CD14-positive monocyte (primary cell): ENCODE results near the gene PKIB. TPM values are rescaled to one million over a fixed set of nuclear protein-coding genes. Genes with fewer than 3 reads are reported as not detected.

Source experiments
- DNase-seq, 3 donors: peaks; one replicate each; pipeline ENCODE4 v3.0.0-alpha.2; 2011 to 2022
- H2AFZ ChIP-seq: 2 replicates; pipeline ENCODE4 v1.6.0; 2012; ENCODE audit warnings: mild to moderate bottlenecking, low read depth, low read length, inconsistent platforms; ENCODE audit not compliant: insufficient read depth, poor library complexity, severe bottlenecking
- H3K27ac ChIP-seq, 2 donors: 1 replicate in 1 of 2; 2 replicates in 1 of 2; pipeline ENCODE4 v1.5.1; 2012 to 2013; ENCODE audit warnings: low read length in 2 of 2, control low read depth in 1 of 2, inconsistent platforms in 1 of 2, low read depth in 1 of 2, mild to moderate bottlenecking in 1 of 2
- H3K27me3 ChIP-seq, 2 donors: one replicate each; pipeline versions ENCODE4 v1.6.0 to v1.6.1; 2011 to 2013; ENCODE audit warnings: low read length in 2 of 2; ENCODE audit not compliant: control insufficient read depth in 2 of 2, insufficient read depth in 2 of 2
- H3K36me3 ChIP-seq, 2 donors: replicated peaks in 1 of 2; 1 replicate in 1 of 2; 2 replicates in 1 of 2; pipeline versions ENCODE4 v1.5.1 to v1.6.1; 2012 to 2013; ENCODE audit warnings: low read length in 2 of 2, control low read depth in 1 of 2, inconsistent platforms in 1 of 2, mild to moderate bottlenecking in 1 of 2; ENCODE audit not compliant: insufficient read depth in 2 of 2, control insufficient read depth in 1 of 2
- H3K4me1 ChIP-seq, 2 donors: 1 replicate in 1 of 2; 2 replicates in 1 of 2; pipeline versions ENCODE4 v1.5.1 to v1.6.1; 2012 to 2013; ENCODE audit warnings: low read length in 2 of 2, control low read depth in 1 of 2, inconsistent platforms in 1 of 2, mild to moderate bottlenecking in 1 of 2, moderate library complexity in 1 of 2; ENCODE audit not compliant: insufficient read depth in 2 of 2, control insufficient read depth in 1 of 2
- H3K4me2 ChIP-seq: replicated peaks from 2 replicates; pipeline ENCODE3; 2012; ENCODE audit warnings: low read length, moderate library complexity, mild to moderate bottlenecking; ENCODE audit not compliant: poor library complexity, severe bottlenecking; ENCODE audit errors: extremely low read depth
- H3K4me3 ChIP-seq, 3 experiments: fragments of 200-600 bp in 1 of 3; sonication (generic) in 1 of 3; replicated peaks in 1 of 3; 1 replicate in 2 of 3; 2 replicates in 1 of 3; pipeline ENCODE4 v1.5.1; 2011 to 2013; ENCODE audit warnings: low read length in 3 of 3, mild to moderate bottlenecking in 3 of 3, control low read depth in 2 of 3, low read depth in 2 of 3, inconsistent platforms in 1 of 3, moderate library complexity in 1 of 3
- H3K79me2 ChIP-seq: 2 replicates; pipeline ENCODE4 v1.6.0; 2012; ENCODE audit warnings: mild to moderate bottlenecking, control low read depth, inconsistent platforms, low read length, moderate library complexity; ENCODE audit not compliant: insufficient read depth
- H3K9ac ChIP-seq: 2 replicates; pipeline ENCODE4 v1.6.0; 2017; ENCODE audit warnings: low read length, mild to moderate bottlenecking; ENCODE audit not compliant: insufficient read depth, poor library complexity, severe bottlenecking
- H3K9me3 ChIP-seq, 2 donors: replicated peaks in 1 of 2; 1 replicate in 1 of 2; 2 replicates in 1 of 2; pipeline versions ENCODE4 v1.5.1 to v1.6.1; 2012 to 2013; ENCODE audit warnings: low read length in 2 of 2, control low read depth in 1 of 2; ENCODE audit not compliant: control insufficient read depth in 1 of 2, insufficient read depth in 1 of 2
- H4K20me1 ChIP-seq: 2 replicates; pipeline ENCODE4 v1.6.0; 2012; ENCODE audit warnings: mild to moderate bottlenecking, low read length, control low read depth, moderate library complexity; ENCODE audit not compliant: insufficient read depth
- H3K27ac Mint-ChIP-seq, 7 donors: one replicate each; pipeline ENCODE4 v1.8.0; 2020; ENCODE audit warnings: mild to moderate bottlenecking in 7 of 7, mixed read lengths in 7 of 7, moderate library complexity in 6 of 7, inconsistent platforms in 2 of 7
- H3K27me3 Mint-ChIP-seq, 3 donors: one replicate each; pipeline ENCODE4 v1.8.0; 2021 to 2022; ENCODE audit warnings: low read depth in 3 of 3, mild to moderate bottlenecking in 3 of 3, mixed read lengths in 3 of 3, moderate library complexity in 3 of 3, inconsistent platforms in 1 of 3
- H3K36me3 Mint-ChIP-seq, 2 donors: one replicate each; pipeline ENCODE4 v1.8.0; 2020; ENCODE audit warnings: mixed read lengths in 2 of 2, inconsistent platforms in 1 of 2, mild to moderate bottlenecking in 1 of 2
- H3K4me1 Mint-ChIP-seq: one replicate; pipeline ENCODE4 v1.8.0; 2020; ENCODE audit warnings: mild to moderate bottlenecking, mixed read lengths
- H3K4me3 Mint-ChIP-seq, 2 donors: one replicate each; pipeline ENCODE4 v1.8.0; 2020; ENCODE audit warnings: mild to moderate bottlenecking in 2 of 2, mixed read lengths in 2 of 2, moderate library complexity in 1 of 2
- H3K9me3 Mint-ChIP-seq, 7 donors: one replicate each; pipeline ENCODE4 v1.8.0; 2020 to 2022; ENCODE audit warnings: mixed read lengths in 7 of 7, mild to moderate bottlenecking in 6 of 7, moderate library complexity in 6 of 7, inconsistent platforms in 2 of 7
- WGBS: methylation state at CpG from one replicate; pipeline ENCODE4 v1.1.5; 2013; ENCODE audit warnings: missing lambda C conversion rate; ENCODE audit not compliant: insufficient coverage; 5-methylcytosine and 5-hydroxymethylcytosine counted together
- intact Hi-C, 2 donors: fragments of 100-400 bp; cut with micrococcal nuclease; formaldehyde crosslinking; loops; one replicate each; pipeline versions ENCODE4 v1.15.0 to v1.15.1; 2023
- polyA plus RNA-seq, 3 donors: library from polyadenylated mRNA; depleted of rRNA in 1 of 3; unstranded in 2 of 3; stranded (reverse) in 1 of 3; fragments of 300-500 nt in 2 of 3; fragments of >200 nt in 1 of 3; fragmentation: Illumina TruSeq in 2 of 3; gene quantifications; 1 replicate in 2 of 3; 2 replicates in 1 of 3; pipeline ENCODE4 v1.2.3, GENCODE V29; 2012 to 2021
- TF ChIP-seq, protein P1 (sequence below): fragments of 200-600 bp; IDR thresholded peaks from one replicate; pipeline ENCODE4 v1.8.0; 2022; ENCODE audit warnings: antibody characterized with exemption, mild to moderate bottlenecking

The PKIB gene
- polyA plus RNA-seq, 3 donors = 1.3 to 2.0 (median 1.4) TPM

GRCh38 chr6:122624853-122625252 lies 14.6 kb downstream of the PKIB start:
- WGBS = no CpG with 5 or more reads among the region's 2 CpGs

DNA sequence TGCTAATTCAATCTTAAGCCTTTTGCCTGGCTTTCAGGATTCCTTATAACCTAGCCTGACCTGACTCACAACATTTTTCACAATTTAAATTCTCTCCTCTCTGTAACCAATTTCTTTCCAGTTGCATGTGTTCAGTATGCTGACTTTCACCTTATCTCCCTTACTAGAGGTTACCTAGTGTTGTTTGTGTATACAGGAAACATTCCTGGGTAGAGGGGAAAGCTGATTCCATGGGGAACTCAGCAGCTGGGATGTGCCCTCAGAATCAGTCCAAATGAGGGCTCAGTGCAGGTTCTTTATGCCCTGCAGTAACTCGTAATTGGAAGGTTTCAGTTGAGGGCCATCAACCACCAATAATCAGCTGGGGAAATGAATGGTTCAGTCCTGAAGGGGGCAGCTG lies 18.5 kb downstream of the PKIB start:
- Mint-ChIP-seq H3K4me3 (no peak overlapping the region), H3K4me1 (no peaks in the 10 kb centered on the region), H3K27me3 (peaks cover 2 to 5% (median 3%) of the 10 kb centered on the region in 3 donors), H3K36me3 (no peaks in the 10 kb centered on the region), H3K27ac (peak overlapping the region in 1 of 7 donors; percentile 64), H3K9me3 (peaks cover 0 to 2% (median 0%) of the 10 kb centered on the region in 7 donors)
- Histone ChIP-seq H3K27ac (no peak overlapping the region), H4K20me1 (no peaks in the 10 kb centered on the region), H3K4me1 (no peaks in the 10 kb centered on the region), H2AFZ (no peak overlapping the region), H3K4me3 (no peak overlapping the region), H3K4me2 (no peak overlapping the region), H3K9ac (no peak overlapping the region), H3K36me3 (no peaks in the 10 kb centered on the region), H3K9me3 (no peaks in the 10 kb centered on the region), H3K27me3 (no peaks in the 10 kb centered on the region), H3K79me2 (no peaks in the 10 kb centered on the region)
- TF ChIP-seq, protein P1, sequence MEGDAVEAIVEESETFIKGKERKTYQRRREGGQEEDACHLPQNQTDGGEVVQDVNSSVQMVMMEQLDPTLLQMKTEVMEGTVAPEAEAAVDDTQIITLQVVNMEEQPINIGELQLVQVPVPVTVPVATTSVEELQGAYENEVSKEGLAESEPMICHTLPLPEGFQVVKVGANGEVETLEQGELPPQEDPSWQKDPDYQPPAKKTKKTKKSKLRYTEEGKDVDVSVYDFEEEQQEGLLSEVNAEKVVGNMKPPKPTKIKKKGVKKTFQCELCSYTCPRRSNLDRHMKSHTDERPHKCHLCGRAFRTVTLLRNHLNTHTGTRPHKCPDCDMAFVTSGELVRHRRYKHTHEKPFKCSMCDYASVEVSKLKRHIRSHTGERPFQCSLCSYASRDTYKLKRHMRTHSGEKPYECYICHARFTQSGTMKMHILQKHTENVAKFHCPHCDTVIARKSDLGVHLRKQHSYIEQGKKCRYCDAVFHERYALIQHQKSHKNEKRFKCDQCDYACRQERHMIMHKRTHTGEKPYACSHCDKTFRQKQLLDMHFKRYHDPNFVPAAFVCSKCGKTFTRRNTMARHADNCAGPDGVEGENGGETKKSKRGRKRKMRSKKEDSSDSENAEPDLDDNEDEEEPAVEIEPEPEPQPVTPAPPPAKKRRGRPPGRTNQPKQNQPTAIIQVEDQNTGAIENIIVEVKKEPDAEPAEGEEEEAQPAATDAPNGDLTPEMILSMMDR = no peak
- intact Hi-C loops = no loop called here
- no peak for DNase-seq
- WGBS = 83% methylated on average over 1 of the region's 1 CpG

More at GRCh38 chr6:122624853-122625252, 14.6 kb downstream of the PKIB start:
- H4K20me1 ChIP-seq = no peaks in the 10 kb centered on the region
- H3K36me3 ChIP-seq = no peaks in the 10 kb centered on the region
- no peak overlapping the region for H3K9ac ChIP-seq
- H3K4me1 ChIP-seq = no peaks in the 10 kb centered on the region
- intact Hi-C loops = no loop called here
- peaks cover 0 to 2% of the 10 kb centered on the region in 2 donors for H3K27me3 ChIP-seq
- no peaks in the 10 kb centered on the region for H3K9me3 ChIP-seq
- peaks cover 0 to 8% (median 4%) of the 10 kb centered on the region in 3 donors for H3K27me3 Mint-ChIP-seq
- H3K4me1 Mint-ChIP-seq = no peaks in the 10 kb centered on the region
- no peak overlapping the region for H3K27ac ChIP-seq
- H3K4me3 Mint-ChIP-seq = no peak overlapping the region
- no peaks in the 10 kb centered on the region for H3K79me2 ChIP-seq
- no peak for DNase-seq
- no peak overlapping the region for H2AFZ ChIP-seq
- H3K9me3 Mint-ChIP-seq = peaks cover 0 to 2% (median 0%) of the 10 kb centered on the region in 7 donors
- H3K36me3 Mint-ChIP-seq = no peaks in the 10 kb centered on the region
- no peak overlapping the region for H3K4me3 ChIP-seq
- H3K4me2 ChIP-seq = no peak overlapping the region
- no peak overlapping the region for H3K27ac Mint-ChIP-seq
- TF ChIP-seq, protein P1 = no peak
